GM19043 (cell line): Measurements from ENCODE around the gene TULP3.

Source experiments
- ATAC-seq: cut with Tn5 transposase; IDR thresholded peaks from one replicate; pipeline ENCODE4 v1.9.1; 2021; ENCODE audit warnings: low read depth; ENCODE audit not compliant: unreplicated experiment

Gene TULP3

DNA sequence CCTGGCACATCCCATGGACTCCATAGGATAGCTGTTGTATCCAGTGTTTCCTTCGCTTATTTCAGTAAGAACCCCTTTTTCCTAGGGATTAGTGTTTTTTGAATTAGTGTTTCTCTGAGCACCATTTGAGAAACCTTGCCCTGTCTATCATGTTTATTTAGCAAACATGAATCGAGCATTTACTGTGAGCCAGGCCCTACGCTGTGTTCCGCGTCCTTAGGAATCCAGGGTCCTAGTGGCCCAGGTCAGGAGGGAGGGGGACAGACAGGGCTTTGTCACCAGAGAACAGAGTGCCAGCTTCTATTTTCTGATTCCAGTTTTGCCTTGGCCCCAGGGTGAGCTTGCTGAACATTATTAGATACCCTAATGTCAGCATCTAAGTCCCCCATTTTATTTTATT, 71.0 kb downstream of the TULP3 start:
- no peak for ATAC-seq

- ATAC-seq: no peak
Observed at GRCh38 chr12:2963154-2963759, 72.6 kb downstream of the TULP3 start.

GRCh38 chr12:2963760-2964292, 73.1 kb downstream of the TULP3 start:
- ATAC-seq: no peak

GRCh38 chr12:2967651-2968050, 77.0 kb downstream of the TULP3 start:
- ATAC-seq: no peak

- ATAC-seq: no peak
Observed at GRCh38 chr12:2970744-2971143, 80.1 kb downstream of the TULP3 start.

GRCh38 chr12:2973566-2973965, 82.9 kb downstream of the TULP3 start:
- no peak for ATAC-seq

DNA sequence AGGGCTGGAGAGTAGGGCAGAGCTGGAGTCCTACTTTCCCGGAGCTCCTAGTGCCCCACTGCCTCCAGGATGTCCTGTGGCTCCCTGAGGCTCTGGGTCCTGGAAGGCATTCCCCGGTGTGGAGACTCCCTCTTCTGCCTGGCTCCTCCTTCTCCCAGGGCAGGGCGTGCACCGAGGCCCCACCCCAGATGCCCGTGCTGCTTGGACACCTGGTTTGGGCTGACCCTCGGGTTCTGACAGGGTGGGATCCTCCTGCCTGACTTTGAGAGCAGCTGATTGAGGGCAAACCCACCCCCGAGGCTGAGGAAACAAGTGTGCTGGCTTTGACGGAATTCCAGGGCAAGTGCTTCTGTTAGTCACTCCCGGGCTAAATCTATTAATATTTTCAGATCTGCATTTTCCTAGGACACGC, 83.9 kb downstream of the TULP3 start:
- no peak for ATAC-seq

GRCh38 chr12:2976581-2976996, 85.9 kb downstream of the TULP3 start:
- ATAC-seq: no peak

- ATAC-seq: no peak
Observed at GRCh38 chr12:2977776-2978175, 87.1 kb downstream of the TULP3 start.

GRCh38 chr12:2979806-2980205, 89.1 kb downstream of the TULP3 start:
- ATAC-seq: no peak

GRCh38 chr12:2980630-2981029, 89.9 kb downstream of the TULP3 start:
- no peak for ATAC-seq

DNA sequence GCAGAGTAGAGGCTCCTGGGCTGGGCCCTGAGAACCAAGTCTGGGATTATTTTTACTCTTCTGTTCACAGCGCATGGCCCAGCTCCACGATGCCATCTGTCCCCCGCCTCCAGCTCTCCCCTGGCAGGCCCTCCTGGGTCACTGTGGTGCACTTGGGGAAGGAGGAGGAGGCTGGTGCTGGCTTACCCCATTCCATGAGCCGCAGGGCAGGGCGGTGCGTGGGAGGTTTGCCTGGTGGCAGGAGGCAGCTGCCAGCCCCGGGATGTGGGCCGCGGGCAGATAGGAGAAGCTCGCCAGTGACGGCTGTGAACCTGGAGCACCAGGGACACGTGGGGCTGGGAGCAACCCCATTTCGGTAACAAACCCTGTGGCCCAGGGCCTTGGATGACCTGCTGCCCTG, 91.7 kb downstream of the TULP3 start:
- ATAC-seq: no peak

DNA sequence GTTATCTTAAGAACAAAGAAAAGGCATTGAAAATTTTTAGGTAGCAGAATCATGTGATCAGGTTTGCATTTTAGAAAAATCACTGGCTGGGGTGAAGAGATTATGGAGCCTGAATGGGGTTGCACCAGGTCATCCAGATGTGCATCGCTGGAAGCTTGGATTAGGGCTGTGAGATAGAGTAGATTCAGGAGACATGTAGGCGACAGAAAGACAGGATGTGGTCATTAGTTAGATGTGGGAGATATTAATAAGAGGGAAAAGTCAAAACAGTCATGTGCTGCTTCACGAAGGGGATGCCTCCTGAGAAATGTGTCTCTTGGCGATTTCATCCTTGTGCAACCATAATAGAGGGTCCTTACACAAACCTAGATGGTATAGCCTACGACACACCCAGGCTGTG, 93.6 kb downstream of the TULP3 start:
- ATAC-seq: no peak

DNA sequence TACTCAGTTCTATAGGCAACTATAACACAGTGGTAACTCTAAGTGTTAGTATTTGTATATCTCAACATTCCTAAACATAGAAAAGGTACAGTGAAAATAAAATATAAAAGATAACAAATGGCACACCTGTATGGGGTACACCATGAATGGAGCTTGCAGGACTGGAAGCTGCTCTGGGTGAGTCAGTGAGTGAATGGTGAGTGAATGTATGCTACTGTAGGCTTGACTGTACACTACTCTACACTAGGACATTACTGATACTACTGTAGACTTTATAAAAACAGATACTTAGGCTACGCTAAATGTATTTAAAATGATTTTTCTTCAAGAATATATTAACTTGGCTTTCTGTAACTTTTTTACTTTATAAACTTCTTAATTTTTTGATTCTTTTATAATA, 94.0 kb downstream of the TULP3 start:
- no peak for ATAC-seq

- ATAC-seq: no peak
Observed at GRCh38 chr12:2986876-2987275, 96.2 kb downstream of the TULP3 start.

DNA sequence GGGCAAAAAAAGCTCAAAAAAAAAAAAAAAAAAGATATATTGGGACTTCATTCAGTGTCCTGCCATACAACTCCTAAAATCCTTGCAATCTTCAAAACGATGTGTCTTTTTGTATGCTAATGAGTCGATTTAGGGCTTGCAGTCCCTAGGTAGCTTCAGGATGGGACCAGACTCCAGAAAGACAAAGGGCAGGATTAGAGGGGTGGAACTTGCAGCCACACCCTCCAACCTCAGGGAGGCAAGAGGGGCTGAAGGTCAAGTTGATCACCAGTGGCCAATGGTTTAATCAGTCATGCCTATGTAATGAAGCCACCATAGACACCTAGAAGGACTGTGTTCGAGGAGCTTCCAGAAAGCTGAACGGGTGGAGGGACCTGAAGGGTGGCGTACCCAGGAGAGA, 97.8 kb downstream of the TULP3 start:
- no peak for ATAC-seq
